ENCODE data around the gene RACGAP1.

The RACGAP1 gene

GRCh38 chr12:50069069-50069468, 43.8 kb upstream of the RACGAP1 start:
- in situ Hi-C loops (cut with HindIII; ENCODE audit: low sequenced_read_pairs): no loop called here
- DNase-seq (ENCODE audit: low read depth, low spot score): no peak
- H3K4me3 ChIP-seq (ENCODE audit: low read depth, low read length): no peak overlapping the region
- TF ChIP-seq CTCF (IDR thresholded peaks at IDR 0.05; ENCODE audit: low read depth, low read length): no peak

- H3K4me3 ChIP-seq (ENCODE audit: low read depth, low read length): no peak overlapping the region
- TF ChIP-seq CTCF (IDR thresholded peaks at IDR 0.05; ENCODE audit: low read depth, low read length): no peak
- in situ Hi-C loops (cut with HindIII; ENCODE audit: low sequenced_read_pairs): no loop called here
- peak; percentile 70 for DNase-seq (ENCODE audit: low read depth, low spot score)
Measured at GRCh38 chr12:50066402-50066801, 41.1 kb upstream of the RACGAP1 start.

GRCh38 chr12:50065726-50066310, 40.5 kb upstream of the RACGAP1 start:
- H3K4me3 ChIP-seq (ENCODE audit: low read depth, low read length): no peak overlapping the region
- in situ Hi-C loops (cut with HindIII; ENCODE audit: low sequenced_read_pairs): no loop called here
- no peak for TF ChIP-seq CTCF (IDR thresholded peaks at IDR 0.05; ENCODE audit: low read depth, low read length)
- DNase-seq (ENCODE audit: low read depth, low spot score): no peak

GRCh38 chr12:50062728-50063460, 37.6 kb upstream of the RACGAP1 start:
- in situ Hi-C loops (cut with HindIII; ENCODE audit: low sequenced_read_pairs): no loop called here
- no peak overlapping the region for H3K4me3 ChIP-seq (ENCODE audit: low read depth, low read length)
- TF ChIP-seq CTCF (IDR thresholded peaks at IDR 0.05; ENCODE audit: low read depth, low read length): no peak
- peak; percentile 26 for DNase-seq (ENCODE audit: low read depth, low spot score)

GRCh38 chr12:50061946-50062686, 36.8 kb upstream of the RACGAP1 start:
- in situ Hi-C loops (cut with HindIII; ENCODE audit: low sequenced_read_pairs): no loop called here
- DNase-seq (ENCODE audit: low read depth, low spot score): peak; percentile 57
- H3K4me3 ChIP-seq (ENCODE audit: low read depth, low read length): no peak overlapping the region
- TF ChIP-seq CTCF (IDR thresholded peaks at IDR 0.05; ENCODE audit: low read depth, low read length): no peak

GRCh38 chr12:50061171-50061570, 35.9 kb upstream of the RACGAP1 start:
- H3K4me3 ChIP-seq (ENCODE audit: low read depth, low read length): no peak overlapping the region
- no peak for TF ChIP-seq CTCF (IDR thresholded peaks at IDR 0.05; ENCODE audit: low read depth, low read length)
- in situ Hi-C loops (cut with HindIII; ENCODE audit: low sequenced_read_pairs): no loop called here
- DNase-seq (ENCODE audit: low read depth, low spot score): no peak
